ENCODE results near the gene CTBP1.

CTBP1 gene

DNA sequence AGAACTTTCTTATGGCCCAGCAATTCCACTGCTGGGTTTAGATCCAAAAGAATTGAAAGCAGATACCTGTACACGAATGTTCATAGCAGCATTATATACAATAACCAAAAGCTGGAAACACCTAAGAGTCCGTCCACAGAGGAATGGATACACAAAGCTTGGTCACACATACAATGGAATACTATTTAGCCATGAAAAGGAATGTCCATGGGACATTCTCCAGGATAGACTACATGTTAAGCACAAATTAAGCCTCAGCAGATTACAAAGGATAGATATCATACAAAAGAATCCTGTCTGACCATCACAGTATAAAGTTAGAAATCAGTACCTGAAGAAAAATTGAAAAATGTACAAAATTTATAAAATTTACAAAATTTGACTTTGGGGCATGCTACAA lies 28.1 kb upstream of the CTBP1 start:
- H3K9me3 ChIP-seq (ENCODE audit: severe bottlenecking) = peaks cover 3% of the 10 kb centered on the region
- H3K36me3 ChIP-seq = no peaks in the 10 kb centered on the region
- H3K27ac ChIP-seq = no peak overlapping the region
- no peaks in the 10 kb centered on the region for H3K27me3 ChIP-seq (ENCODE audit: insufficient read depth, low read depth, severe bottlenecking)
- no peak for TF ChIP-seq CTCF (IDR thresholded peaks at IDR 0.05; ENCODE audit: low read depth, low read length)
- DNase-seq = no peak
- no peak overlapping the region for H3K4me3 ChIP-seq (ENCODE audit: low read depth, low read length)

GRCh38 chr4:1274871-1275270 lies 25.9 kb upstream of the CTBP1 start:
- DNase-seq = no peak
- TF ChIP-seq CTCF (IDR thresholded peaks at IDR 0.05; ENCODE audit: low read depth, low read length) = no peak
- Histone ChIP-seq H3K36me3 (no peaks in the 10 kb centered on the region), H3K27ac (no peak overlapping the region), H3K27me3 (ENCODE audit: insufficient read depth, low read depth, severe bottlenecking) (no peaks in the 10 kb centered on the region), H3K9me3 (ENCODE audit: severe bottlenecking) (peaks cover 6% of the 10 kb centered on the region), H3K4me3 (ENCODE audit: low read depth, low read length) (no peak overlapping the region)

DNA sequence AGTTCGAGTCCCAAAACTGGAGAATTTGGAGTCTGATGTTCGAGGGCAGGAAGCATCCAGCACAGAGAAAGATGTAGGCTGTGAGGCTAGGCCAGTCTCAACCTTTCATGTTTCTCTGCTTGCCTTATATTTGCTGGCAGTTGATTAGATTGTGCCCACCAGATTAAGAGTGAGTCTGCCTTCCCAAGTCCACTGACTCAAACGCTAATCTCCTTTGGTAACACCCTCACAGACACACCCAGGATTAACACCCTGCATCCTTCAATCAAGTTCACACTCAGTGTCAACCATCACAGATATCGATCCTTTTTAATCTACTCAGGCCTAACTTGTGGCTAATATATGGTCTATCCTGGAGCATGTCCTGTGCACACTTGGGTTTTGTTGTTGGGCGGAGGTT lies 22.8 kb upstream of the CTBP1 start:
- DNase-seq = peak; percentile 55
- no peak for TF ChIP-seq CTCF (IDR thresholded peaks at IDR 0.05; ENCODE audit: low read depth, low read length)
- Histone ChIP-seq H3K9me3 (ENCODE audit: severe bottlenecking) (peaks cover 11% of the 10 kb centered on the region), H3K27me3 (ENCODE audit: insufficient read depth, low read depth, severe bottlenecking) (no peaks in the 10 kb centered on the region), H3K4me3 (ENCODE audit: low read depth, low read length) (no peak overlapping the region), H3K27ac (peak overlapping the region; percentile 38; the same call in 1 of the 2 replicates), H3K36me3 (no peaks in the 10 kb centered on the region)

DNA sequence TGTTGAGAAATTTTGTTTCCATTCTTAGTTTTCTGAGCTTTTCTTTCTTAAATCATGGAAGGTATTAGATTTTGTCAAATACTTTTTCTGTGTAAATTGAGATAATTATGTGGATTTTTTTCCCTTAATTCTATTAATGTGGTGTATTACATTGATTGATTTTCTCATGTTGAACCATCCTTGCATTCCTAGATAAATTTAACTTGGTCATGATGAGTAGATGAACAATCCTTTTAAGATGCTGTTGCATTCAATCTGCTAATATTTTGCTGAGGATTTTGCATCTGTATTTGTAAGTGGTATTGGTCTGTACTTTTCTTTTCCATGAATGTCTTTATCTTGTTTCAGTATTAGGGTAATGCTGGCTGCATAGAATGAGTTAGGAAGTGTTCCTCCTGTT lies 20.3 kb upstream of the CTBP1 start:
- TF ChIP-seq CTCF (IDR thresholded peaks at IDR 0.05; ENCODE audit: low read depth, low read length) = no peak
- Histone ChIP-seq H3K27me3 (ENCODE audit: insufficient read depth, low read depth, severe bottlenecking) (no peaks in the 10 kb centered on the region), H3K36me3 (peaks cover 3% of the 10 kb centered on the region; the same call in 1 of the 2 replicates), H3K4me3 (ENCODE audit: low read depth, low read length) (no peak overlapping the region), H3K9me3 (ENCODE audit: severe bottlenecking) (peaks cover 11% of the 10 kb centered on the region), H3K27ac (no peak overlapping the region)
- DNase-seq = no peak

DNA sequence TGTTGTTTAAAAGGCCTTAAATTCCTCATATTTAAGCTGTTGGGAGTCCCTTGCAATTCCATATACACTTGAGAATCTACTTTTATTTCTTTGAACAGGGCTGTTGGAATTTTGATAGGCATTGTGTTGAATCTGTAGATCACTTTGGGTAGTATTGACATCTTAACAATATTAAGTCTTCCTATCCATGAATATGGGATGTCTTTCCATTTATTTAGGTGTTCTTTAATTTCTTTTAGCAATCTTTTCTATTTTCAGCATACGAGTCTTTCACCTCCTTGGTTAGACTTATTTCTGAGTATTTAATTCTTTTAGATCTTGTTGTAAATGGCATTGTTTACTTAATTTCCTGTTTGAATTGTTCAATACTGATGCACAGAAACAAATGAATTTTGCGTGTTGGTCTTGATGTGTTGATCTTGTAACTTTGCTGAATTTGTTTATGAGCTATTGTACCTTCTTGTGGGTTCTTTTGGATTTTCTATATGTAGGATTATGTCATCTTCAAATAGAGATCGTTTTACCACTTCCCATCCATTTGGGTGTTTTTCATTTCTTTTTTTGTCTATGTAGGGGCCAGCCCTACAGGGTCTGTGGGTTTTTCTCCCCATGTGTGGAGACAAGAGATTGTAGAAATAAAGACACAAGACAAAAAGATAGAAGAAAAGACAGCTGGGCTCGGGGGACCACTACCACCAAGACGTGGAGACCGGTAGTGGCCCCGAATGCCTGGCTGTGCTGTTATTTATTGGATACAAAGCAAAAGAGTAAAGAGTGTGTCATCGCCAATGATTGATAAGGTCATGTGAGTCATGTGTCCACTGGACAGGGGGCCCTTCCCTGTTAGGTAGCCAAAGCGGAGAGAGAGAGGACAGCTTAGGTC lies 18.2 kb upstream of the CTBP1 start:
- peaks cover 11% of the 10 kb centered on the region for H3K9me3 ChIP-seq (ENCODE audit: severe bottlenecking)
- no peak overlapping the region for H3K4me3 ChIP-seq (ENCODE audit: low read depth, low read length)
- H3K27ac ChIP-seq = no peak overlapping the region

More for the DNA sequence above, 18.2 kb upstream of the CTBP1 start:
- no peak for TF ChIP-seq CTCF (IDR thresholded peaks at IDR 0.05; ENCODE audit: low read depth, low read length)
- Histone ChIP-seq H3K36me3 (peaks cover 5% of the 10 kb centered on the region; the same call in 1 of the 2 replicates), H3K27me3 (ENCODE audit: insufficient read depth, low read depth, severe bottlenecking) (no peaks in the 10 kb centered on the region)
- DNase-seq = no peak
